Mesenchymal stem cell (in vitro differentiated cells and primary cell): ENCODE results near the gene SUSD5.

Source experiments
- DNase-seq: peaks from one replicate; pipeline ENCODE4 v3.0.0-alpha.2; 2013
- H2AFZ ChIP-seq: one replicate; pipeline ENCODE4 v1.6.1; 2013; ENCODE audit warnings: low read depth, mild to moderate bottlenecking, control low read depth, inconsistent platforms, low read length, moderate library complexity
- H2AK5ac ChIP-seq: 2 replicates; pipeline ENCODE4 v1.6.1; 2013; ENCODE audit warnings: low read length, moderate library complexity, mild to moderate bottlenecking, inconsistent platforms; ENCODE audit not compliant: severe bottlenecking
- H2BK120ac ChIP-seq: one replicate; pipeline ENCODE4 v1.6.1; 2013; ENCODE audit warnings: low read depth, mild to moderate bottlenecking, inconsistent platforms, low read length, moderate library complexity
- H2BK12ac ChIP-seq, 2 experiments: one replicate each; pipeline ENCODE4 v1.6.1; 2013; ENCODE audit warnings: inconsistent platforms in 2 of 2, low read length in 2 of 2, mild to moderate bottlenecking in 2 of 2, moderate library complexity in 2 of 2, control low read depth in 1 of 2
- H2BK15ac ChIP-seq: one replicate; pipeline ENCODE4 v1.6.1; 2013; ENCODE audit warnings: mild to moderate bottlenecking, low read depth, inconsistent platforms; ENCODE audit not compliant: poor library complexity, severe bottlenecking
- H2BK5ac ChIP-seq: 2 replicates; pipeline ENCODE4 v1.6.1; 2013; ENCODE audit warnings: low read depth, mild to moderate bottlenecking, low read length, control low read depth, inconsistent platforms; ENCODE audit not compliant: poor library complexity, severe bottlenecking
- H3K14ac ChIP-seq, 2 experiments: one replicate each; pipeline ENCODE4 v1.6.1; 2013; ENCODE audit warnings: inconsistent platforms in 2 of 2, low read length in 2 of 2, control low read depth in 1 of 2, mild to moderate bottlenecking in 1 of 2, moderate library complexity in 1 of 2
- H3K18ac ChIP-seq, 2 experiments: one replicate each; pipeline ENCODE4 v1.6.1; 2013; ENCODE audit warnings: inconsistent platforms in 2 of 2, low read length in 2 of 2, control low read depth in 1 of 2, low read depth in 1 of 2, mild to moderate bottlenecking in 1 of 2
- H3K23ac ChIP-seq, 2 experiments: one replicate each; pipeline ENCODE4 v1.6.1; 2013; ENCODE audit warnings: inconsistent platforms in 2 of 2, low read length in 2 of 2, mild to moderate bottlenecking in 2 of 2, moderate library complexity in 2 of 2, control low read depth in 1 of 2
- H3K27ac ChIP-seq: 2 replicates; pipeline ENCODE4 v1.5.1; 2013; ENCODE audit warnings: mild to moderate bottlenecking, moderate library complexity, low read length, control low read depth, inconsistent platforms; ENCODE audit not compliant: poor library complexity, severe bottlenecking
- H3K27me3 ChIP-seq, 2 experiments: 2 replicates each; pipeline versions ENCODE4 v1.6.1 to v1.7.0; 2013; ENCODE audit warnings: low read length in 2 of 2, mild to moderate bottlenecking in 2 of 2, moderate library complexity in 2 of 2, control low read depth in 1 of 2, inconsistent platforms in 1 of 2; ENCODE audit not compliant: control insufficient read depth in 1 of 2, insufficient read depth in 1 of 2
- H3K36me3 ChIP-seq, 2 experiments: 2 replicates each; pipeline versions ENCODE4 v1.6.1 to v1.7.0; 2013; ENCODE audit warnings: low read length in 2 of 2, control low read depth in 1 of 2, inconsistent platforms in 1 of 2, low read depth in 1 of 2, mild to moderate bottlenecking in 1 of 2; ENCODE audit not compliant: insufficient read depth in 2 of 2, control insufficient read depth in 1 of 2
- H3K4ac ChIP-seq, 2 experiments: one replicate each; pipeline ENCODE4 v1.6.1; 2013; ENCODE audit warnings: inconsistent platforms in 2 of 2, low read length in 2 of 2, mild to moderate bottlenecking in 2 of 2, moderate library complexity in 2 of 2, control low read depth in 1 of 2, low read depth in 1 of 2
- H3K4me1 ChIP-seq: 2 replicates; pipeline ENCODE4 v1.6.1; 2013; ENCODE audit warnings: low read depth, low read length, control low read depth; ENCODE audit not compliant: control insufficient read depth, insufficient read depth
- H3K4me2 ChIP-seq: 2 replicates; pipeline ENCODE4 v1.6.1; 2013; ENCODE audit warnings: low read length, mild to moderate bottlenecking, inconsistent platforms; ENCODE audit not compliant: poor library complexity, severe bottlenecking
- H3K4me3 ChIP-seq, 2 experiments: 2 replicates each; pipeline versions ENCODE4 v1.5.1 to v1.7.0; 2013; ENCODE audit warnings: low read length in 2 of 2, mild to moderate bottlenecking in 2 of 2, control low read depth in 1 of 2, low read depth in 1 of 2; ENCODE audit not compliant: insufficient read depth in 1 of 2
- H3K79me1 ChIP-seq: replicated peaks from 2 replicates; pipeline ENCODE4 v1.6.1; 2013; ENCODE audit warnings: mild to moderate bottlenecking, control low read depth, low read length, inconsistent platforms; ENCODE audit not compliant: poor library complexity, severe bottlenecking
- H3K9ac ChIP-seq: 2 replicates; pipeline ENCODE4 v1.7.0; 2013; ENCODE audit warnings: mild to moderate bottlenecking, low read length, moderate library complexity
- H3K9me3 ChIP-seq: 2 replicates; pipeline ENCODE4 v1.7.0; 2013; ENCODE audit warnings: mild to moderate bottlenecking, low read length; ENCODE audit not compliant: control insufficient read depth
- H4K8ac ChIP-seq: one replicate; pipeline ENCODE4 v1.6.1; 2013; ENCODE audit warnings: inconsistent platforms, mild to moderate bottlenecking, low read length, moderate library complexity
- H4K91ac ChIP-seq: one replicate; pipeline ENCODE4 v1.6.1; 2013; ENCODE audit warnings: mild to moderate bottlenecking, low read length, inconsistent platforms
- whole genome bisulfite sequencing: methylation state at CpG from one replicate; pipeline ENCODE4 v1.1.7; 2013; ENCODE audit warnings: mixed read lengths; 5-methylcytosine and 5-hydroxymethylcytosine counted together

Gene SUSD5

GRCh38 chr3:33215739-33216138, 2.9 kb downstream of the SUSD5 start:
- DNase-seq = no peak
- Histone ChIP-seq H2AFZ (no peak overlapping the region), H2BK5ac (no peak overlapping the region), H3K18ac (no peak overlapping the region), H3K27ac (no peak overlapping the region), H3K36me3 (no peaks in the 10 kb centered on the region), H2BK120ac (no peak overlapping the region), H4K8ac (no peak overlapping the region), H4K91ac (no peak overlapping the region), H3K14ac (no peak overlapping the region), H3K4me3 (no peak overlapping the region), H3K9ac (no peak overlapping the region), H2BK12ac (no peak overlapping the region), H2AK5ac (no peak overlapping the region), H3K4me1 (peaks cover 8% of the 10 kb centered on the region), H2BK15ac (no peak overlapping the region), H3K9me3 (no peaks in the 10 kb centered on the region), H3K79me1 (peaks cover 3% of the 10 kb centered on the region), H3K4me2 (no peak overlapping the region), H3K4ac (no peak overlapping the region), H3K27me3 (peaks cover 0 to 52% of the 10 kb centered on the region in 2 experiments), H3K23ac (no peak overlapping the region)
- 100% methylated on average over 2 of the region's 3 CpGs for WGBS

- Histone ChIP-seq H3K14ac (no peak overlapping the region), H3K9ac (no peak overlapping the region), H2BK5ac (no peak overlapping the region), H2BK12ac (peak overlapping the region in 1 of 2 experiments; percentile 47), H3K18ac (no peak overlapping the region), H4K91ac (no peak overlapping the region), H2AFZ (no peak overlapping the region), H3K36me3 (no peaks in the 10 kb centered on the region), H3K9me3 (peaks cover 21% of the 10 kb centered on the region), H4K8ac (no peak overlapping the region), H3K4me1 (no peaks in the 10 kb centered on the region), H3K4me3 (no peak overlapping the region), H2AK5ac (no peak overlapping the region), H2BK120ac (no peak overlapping the region), H3K4me2 (no peak overlapping the region), H3K23ac (no peak overlapping the region), H3K27ac (no peak overlapping the region), H2BK15ac (no peak overlapping the region), H3K4ac (no peak overlapping the region), H3K79me1 (peaks cover 3% of the 10 kb centered on the region), H3K27me3 (peaks cover 0 to 23% of the 10 kb centered on the region in 2 experiments)
- DNase-seq = no peak
- WGBS = 92% methylated on average over 2 of the region's 3 CpGs
Observed at GRCh38 chr3:33212406-33212805, 6.2 kb downstream of the SUSD5 start.

GRCh38 chr3:33211444-33211843, 7.2 kb downstream of the SUSD5 start:
- H3K27me3 ChIP-seq = peaks cover 0 to 13% of the 10 kb centered on the region in 2 experiments
- no peak overlapping the region for H2BK120ac ChIP-seq
- H3K36me3 ChIP-seq = no peaks in the 10 kb centered on the region
- H3K4me3 ChIP-seq = no peak overlapping the region
- peak; percentile 87 for DNase-seq
- H3K79me1 ChIP-seq = peaks cover 3% of the 10 kb centered on the region
- H2AFZ ChIP-seq = no peak overlapping the region
- no peak overlapping the region for H3K27ac ChIP-seq
- peaks cover 25% of the 10 kb centered on the region for H3K9me3 ChIP-seq
- H2BK15ac ChIP-seq = no peak overlapping the region
- no peak overlapping the region for H3K4me2 ChIP-seq
- H2BK12ac ChIP-seq = no peak overlapping the region
- H3K9ac ChIP-seq = no peak overlapping the region
- H4K8ac ChIP-seq = no peak overlapping the region
- H3K4ac ChIP-seq = no peak overlapping the region
- H2AK5ac ChIP-seq = no peak overlapping the region
- H3K23ac ChIP-seq = no peak overlapping the region
- no peaks in the 10 kb centered on the region for H3K4me1 ChIP-seq
- H4K91ac ChIP-seq = no peak overlapping the region
- WGBS = 40% methylated on average over 1 of the region's 1 CpG
- no peak overlapping the region for H3K14ac ChIP-seq
- no peak overlapping the region for H3K18ac ChIP-seq
- H2BK5ac ChIP-seq = no peak overlapping the region

- Histone ChIP-seq H3K18ac (no peak overlapping the region), H2BK120ac (no peak overlapping the region), H2AFZ (no peak overlapping the region), H2BK12ac (no peak overlapping the region), H3K9me3 (peaks cover 25% of the 10 kb centered on the region), H3K4ac (no peak overlapping the region), H2AK5ac (no peak overlapping the region), H3K23ac (no peak overlapping the region), H3K4me2 (no peak overlapping the region), H4K8ac (no peak overlapping the region), H4K91ac (no peak overlapping the region), H3K4me1 (no peaks in the 10 kb centered on the region), H3K27ac (no peak overlapping the region), H3K14ac (no peak overlapping the region), H3K27me3 (no peaks in the 10 kb centered on the region), H3K79me1 (no peaks in the 10 kb centered on the region), H3K4me3 (no peak overlapping the region), H3K9ac (no peak overlapping the region), H2BK15ac (no peak overlapping the region), H3K36me3 (no peaks in the 10 kb centered on the region), H2BK5ac (no peak overlapping the region)
- DNase-seq = no peak
Observed at GRCh38 chr3:33209357-33209756, 9.3 kb downstream of the SUSD5 start.
